Liver (tissue), 9 donors: ENCODE results near the gene CFAP298. TPM values are rescaled to one million over a fixed set of nuclear protein-coding genes. Genes with fewer than 3 reads are reported as not detected.

Experiments used
- DNase-seq: peaks from one replicate; pipeline ENCODE4 v3.0.0-alpha.2; 2017; ENCODE audit warnings: low spot score
- H3K27ac ChIP-seq, 2 donors: one replicate each; pipeline ENCODE4 v1.7.0; 2013; ENCODE audit warnings: inconsistent platforms in 2 of 2, low read length in 2 of 2, control low read depth in 1 of 2, low read depth in 1 of 2, mild to moderate bottlenecking in 1 of 2
- H3K27me3 ChIP-seq, 4 donors: one replicate each; pipeline versions ENCODE4 v1.6.1 to v1.7.0; 2013; ENCODE audit warnings: low read length in 3 of 4, inconsistent platforms in 1 of 4, mild to moderate bottlenecking in 1 of 4, moderate library complexity in 1 of 4; ENCODE audit not compliant: control insufficient read depth in 4 of 4, insufficient read depth in 4 of 4
- H3K36me3 ChIP-seq, 4 donors: one replicate each; pipeline versions ENCODE4 v1.6.1 to v1.7.0; 2013; ENCODE audit warnings: low read length in 3 of 4, mild to moderate bottlenecking in 3 of 4, low read depth in 1 of 4, moderate library complexity in 1 of 4; ENCODE audit not compliant: control insufficient read depth in 4 of 4, insufficient read depth in 3 of 4
- H3K4me1 ChIP-seq, 4 donors: one replicate each; pipeline versions ENCODE4 v1.6.1 to v1.7.0; 2013; ENCODE audit warnings: low read length in 3 of 4, mild to moderate bottlenecking in 3 of 4, moderate library complexity in 1 of 4; ENCODE audit not compliant: control insufficient read depth in 4 of 4, insufficient read depth in 4 of 4
- H3K4me3 ChIP-seq, 3 donors: one replicate each; pipeline versions ENCODE4 v1.6.1 to v1.7.0; 2013; ENCODE audit warnings: low read length in 3 of 3, control low read depth in 1 of 3, low read depth in 1 of 3, mild to moderate bottlenecking in 1 of 3
- H3K9ac ChIP-seq, 2 donors: one replicate each; pipeline ENCODE4 v1.7.0; 2013; ENCODE audit warnings: low read length in 2 of 2, mild to moderate bottlenecking in 2 of 2, moderate library complexity in 2 of 2, control low read depth in 1 of 2, low read depth in 1 of 2
- H3K9me3 ChIP-seq, 4 donors: one replicate each; pipeline versions ENCODE4 v1.6.1 to v1.7.0; 2013; ENCODE audit warnings: low read length in 3 of 4; ENCODE audit not compliant: control insufficient read depth in 4 of 4
- ATF3 ChIP-seq: IDR thresholded peaks from 2 replicates; pipeline ENCODE4 v1.6.1; 2016; ENCODE audit warnings: antibody characterized with exemption
- CTCF ChIP-seq: fragments of 150-350 bp; IDR thresholded peaks from 2 replicates; pipeline ENCODE4 v1.5.1; 2017; ENCODE audit warnings: improper control_type of control experiment, low read depth, low read length; ENCODE audit not compliant: missing input control
- EGR1 ChIP-seq, 2 donors: IDR thresholded peaks; 2 replicates each; pipeline ENCODE4 v1.6.1; 2016 to 2018; ENCODE audit warnings: antibody characterized with exemption in 2 of 2, low read depth in 2 of 2
- FOXA1 ChIP-seq: IDR thresholded peaks from 2 replicates; pipeline ENCODE4 v1.6.1; 2016; ENCODE audit warnings: antibody characterized with exemption
- FOXA2 ChIP-seq: IDR thresholded peaks from 2 replicates; pipeline ENCODE4 v1.6.1; 2016; ENCODE audit warnings: antibody characterized with exemption
- GABPA ChIP-seq, 2 donors: IDR thresholded peaks in 1 of 2; conservative IDR thresholded peaks in 1 of 2; 2 replicates each; pipeline ENCODE4 v1.6.1; 2016; ENCODE audit warnings: antibody characterized with exemption in 2 of 2, mild to moderate bottlenecking in 1 of 2, moderate library complexity in 1 of 2
- HNF4A ChIP-seq, 2 donors: conservative IDR thresholded peaks; 2 replicates each; pipeline ENCODE4 v1.6.1; 2016; ENCODE audit warnings: antibody characterized with exemption in 2 of 2, mild to moderate bottlenecking in 2 of 2
- HNF4G ChIP-seq: IDR thresholded peaks from 2 replicates; pipeline ENCODE4 v1.6.1; 2016; ENCODE audit warnings: antibody characterized with exemption
- JUND ChIP-seq, 2 donors: IDR thresholded peaks; 2 replicates each; pipeline ENCODE4 v1.6.1; 2016; ENCODE audit warnings: antibody characterized with exemption in 2 of 2
- MAX ChIP-seq: IDR thresholded peaks from 2 replicates; pipeline ENCODE4 v1.6.1; 2016; ENCODE audit warnings: antibody characterized with exemption
- RAD21 ChIP-seq, 2 donors: IDR thresholded peaks; 2 replicates each; pipeline ENCODE4 v1.6.1; 2016; ENCODE audit warnings: antibody characterized with exemption in 2 of 2, mild to moderate bottlenecking in 2 of 2
- REST ChIP-seq: IDR thresholded peaks from 2 replicates; pipeline ENCODE4 v1.6.1; 2016; ENCODE audit warnings: antibody characterized with exemption, mild to moderate bottlenecking
- RXRA ChIP-seq, 2 donors: IDR thresholded peaks; 2 replicates each; pipeline ENCODE4 v1.6.1; 2017 to 2018; ENCODE audit warnings: antibody characterized with exemption in 2 of 2, mild to moderate bottlenecking in 1 of 2
- SP1 ChIP-seq: IDR thresholded peaks from 2 replicates; pipeline ENCODE4 v1.6.1; 2018; ENCODE audit warnings: antibody characterized with exemption, mild to moderate bottlenecking
- TAF1 ChIP-seq: conservative IDR thresholded peaks from 2 replicates; pipeline ENCODE4 v1.6.1; 2016; ENCODE audit warnings: antibody characterized with exemption, mild to moderate bottlenecking
- YY1 ChIP-seq: IDR thresholded peaks from 2 replicates; pipeline ENCODE4 v1.6.1; 2016; ENCODE audit warnings: antibody characterized with exemption, mild to moderate bottlenecking
- ZBTB33 ChIP-seq: IDR thresholded peaks from 2 replicates; pipeline ENCODE4 v1.6.1; 2016; ENCODE audit warnings: antibody characterized with exemption
- WGBS: extraction: QIAGEN DNeasy Blood & Tissue Kit; methylation state at CpG from one replicate; pipeline ENCODE4 v1.1.7; 2013; 5-methylcytosine and 5-hydroxymethylcytosine counted together
- polyA plus RNA-seq, 2 donors: library from polyadenylated mRNA; stranded (reverse) in 1 of 2; unstranded in 1 of 2; fragments of 200-250 nt in 1 of 2; fragments of >200 nt in 1 of 2; fragmentation: Nextera tagmentation in 1 of 2; extraction: Ambion mirVana in 1 of 2; gene quantifications; one replicate each; pipeline versions ENCODE4 v1.2.1 to v1.2.3, GENCODE V29; 2013 to 2015
- total RNA-seq, 2 donors: library from RNA; depleted of rRNA; stranded (reverse); fragments of >200 nt; gene quantifications; one replicate each; pipeline ENCODE4 v1.2.3, GENCODE V29; 2014
- donor health status: healthy.
- donor health status: healthy.
- donor health status: healthy.
- donor health status: healthy.
- donor health status: healthy.

CFAP298 gene
- total and polyA plus RNA-seq, 4 donors, result 13.1 to 19.8 (median 15.3) TPM

GRCh38 chr21:32658524-32658923 lies 46.3 kb upstream of the CFAP298 start:
- DNase-seq, result no peak
- peaks cover 0 to 15% (median 8%) of the 10 kb centered on the region in 4 donors for H3K36me3 ChIP-seq
- no peak overlapping the region for H3K27ac ChIP-seq
- WGBS, result 74% methylated on average over 9 of the region's 9 CpGs
- no peak for TF ChIP-seq GABPA (IDR thresholded peaks at IDR 0.05 in 1 of 2, conservative IDR thresholded peaks at IDR 0.05 in 1 of 2)
- peak; percentile 52 for TF ChIP-seq SP1
- TF ChIP-seq HNF4A (conservative IDR thresholded peaks at IDR 0.05), result peak; percentile 60 to 75
- TF ChIP-seq EGR1 (IDR thresholded peaks at IDR 0.05; ENCODE audit: low read depth in 2 of 2), result no peak
- TF ChIP-seq RXRA (IDR thresholded peaks at IDR 0.05), result peak; percentile 30 to 45
- peak; percentile 10 for TF ChIP-seq HNF4G
- no peaks in the 10 kb centered on the region for H3K27me3 ChIP-seq
- no peaks in the 10 kb centered on the region for H3K9me3 ChIP-seq
- peaks cover 0 to 3% (median 0%) of the 10 kb centered on the region in 4 donors for H3K4me1 ChIP-seq
- H3K4me3 ChIP-seq, result no peak overlapping the region
- H3K9ac ChIP-seq, result no peak overlapping the region

- no peaks in the 10 kb centered on the region for H3K4me1 ChIP-seq
- H3K36me3 ChIP-seq, result peaks cover 2 to 20% (median 14%) of the 10 kb centered on the region in 4 donors
- no peak overlapping the region for H3K4me3 ChIP-seq
- no peak for DNase-seq
- H3K9me3 ChIP-seq, result no peaks in the 10 kb centered on the region
- no peak overlapping the region for H3K9ac ChIP-seq
- H3K27ac ChIP-seq, result no peak overlapping the region
- TF ChIP-seq FOXA2 (no peak), RAD21 (IDR thresholded peaks at IDR 0.05) (peak; percentile 82 to 90), HNF4G (no peak), RXRA (IDR thresholded peaks at IDR 0.05) (peak in 1 of 2 donors; percentile 11), ATF3 (no peak), YY1 (no peak), EGR1 (IDR thresholded peaks at IDR 0.05; ENCODE audit: low read depth in 2 of 2) (no peak), CTCF (peak; percentile 80), FOXA1 (no peak)
- 66% methylated on average over 2 of the region's 2 CpGs for WGBS
- no peaks in the 10 kb centered on the region for H3K27me3 ChIP-seq
Observed at GRCh38 chr21:32653326-32653901, 41.2 kb upstream of the CFAP298 start.

- no peaks in the 10 kb centered on the region for H3K27me3 ChIP-seq
- no peak overlapping the region for H3K27ac ChIP-seq
- no peak for DNase-seq
- no peak overlapping the region for H3K4me3 ChIP-seq
- H3K4me1 ChIP-seq, result no peaks in the 10 kb centered on the region
- no peaks in the 10 kb centered on the region for H3K9me3 ChIP-seq
- no peak overlapping the region for H3K9ac ChIP-seq
- H3K36me3 ChIP-seq, result peaks cover 6 to 45% (median 15%) of the 10 kb centered on the region in 4 donors
- TF ChIP-seq ATF3, result no peak
- TF ChIP-seq EGR1 (IDR thresholded peaks at IDR 0.05; ENCODE audit: low read depth in 2 of 2), result no peak
- TF ChIP-seq TAF1, result no peak
- no peak for TF ChIP-seq JUND (IDR thresholded peaks at IDR 0.05)
- TF ChIP-seq MAX, result no peak
- TF ChIP-seq REST, result no peak
- no peak for TF ChIP-seq ZBTB33
- no peak for TF ChIP-seq CTCF
- TF ChIP-seq GABPA (IDR thresholded peaks at IDR 0.05 in 1 of 2, conservative IDR thresholded peaks at IDR 0.05 in 1 of 2), result no peak
Observed at GRCh38 chr21:32648165-32648564, 36.0 kb upstream of the CFAP298 start.
